HepG2 (cell line): Measurements from ENCODE around the gene ECSIT. TPM values are rescaled to one million over a fixed set of nuclear protein-coding genes. Genes with fewer than 3 reads are reported as not detected.

Experiments used
- ARID4A ChIP-seq: sonication (generic); formaldehyde crosslinking; IDR thresholded peaks from 2 replicates; pipeline ENCODE4 v1.5.0; 2020; ENCODE audit warnings: mild to moderate bottlenecking, missing genetic modification reagents, borderline replicate concordance
- DBP ChIP-seq: sonication (generic); formaldehyde crosslinking; IDR thresholded peaks from 2 replicates; pipeline ENCODE4 v1.4.0; 2020; ENCODE audit warnings: missing genetic modification reagents; ENCODE audit errors: not compliant biosample characterization
- DPF2 ChIP-seq: sonication (generic); formaldehyde crosslinking; IDR thresholded peaks from 2 replicates; pipeline ENCODE4 v1.4.0; 2020; ENCODE audit warnings: mild to moderate bottlenecking, low read depth, missing genetic modification reagents, borderline replicate concordance
- EZH2 ChIP-seq: conservative IDR thresholded peaks from 2 replicates; pipeline ENCODE4 v1.6.1; 2012; ENCODE audit warnings: mild to moderate bottlenecking, low read depth, low read length, moderate library complexity
- GPN1 ChIP-seq: sonication (generic); formaldehyde crosslinking; IDR thresholded peaks from 2 replicates; pipeline ENCODE4 v1.5.1; 2020; ENCODE audit warnings: missing genetic modification reagents, borderline replicate concordance
- NFKBIZ ChIP-seq: IDR thresholded peaks from 2 replicates; pipeline ENCODE4 v1.6.1; 2018; ENCODE audit warnings: missing genetic modification reagents, missing compliant biosample characterization
- PHF5A ChIP-seq: IDR thresholded peaks from one replicate; pipeline ENCODE4 v1.6.1; 2018; ENCODE audit warnings: low read depth, missing genetic modification reagents; ENCODE audit not compliant: unreplicated experiment
- SATB2 ChIP-seq: sonication (generic); formaldehyde crosslinking; IDR thresholded peaks from 2 replicates; pipeline ENCODE4 v1.5.0; 2020; ENCODE audit warnings: missing genetic modification reagents
- SIX1 ChIP-seq: sonication (generic); formaldehyde crosslinking; IDR thresholded peaks from 2 replicates; pipeline ENCODE4 v1.4.0; 2020; ENCODE audit warnings: missing genetic modification reagents, borderline replicate concordance
- SKI ChIP-seq: fragments of 450-650 bp; IDR thresholded peaks from one replicate; pipeline ENCODE4 v1.6.1; 2018; ENCODE audit warnings: mild to moderate bottlenecking; ENCODE audit not compliant: partially characterized antibody
- TBL1XR1 ChIP-seq: fragments of 150-350 bp; IDR thresholded peaks from 2 replicates; pipeline ENCODE4 v1.6.1; 2014; ENCODE audit warnings: borderline replicate concordance, low read length; ENCODE audit not compliant: partially characterized antibody
- TCF12 ChIP-seq, 2 experiments: fragments of 450-650 bp in 1 of 2; sonication (generic) in 1 of 2; formaldehyde crosslinking in 1 of 2; IDR thresholded peaks; 2 replicates each; pipeline versions ENCODE4 v1.6.1 to v1.8.0; 2017 to 2022; ENCODE audit warnings: antibody characterized with exemption in 1 of 2, mild to moderate bottlenecking in 1 of 2, missing genetic modification reagents in 1 of 2, moderate library complexity in 1 of 2
- TRIM24 ChIP-seq: sonication (generic); formaldehyde crosslinking; IDR thresholded peaks from 2 replicates; pipeline ENCODE4 v1.8.0; 2022; ENCODE audit warnings: mild to moderate bottlenecking, missing genetic modification reagents
- ZFP1 ChIP-seq: IDR thresholded peaks from 2 replicates; pipeline ENCODE4 v1.6.1; 2016
- ZMYM2 ChIP-seq: sonication (generic); formaldehyde crosslinking; IDR thresholded peaks from 2 replicates; pipeline ENCODE4 v1.8.0; 2022; ENCODE audit warnings: mild to moderate bottlenecking, missing genetic modification reagents
- ZNF3 ChIP-seq: IDR thresholded peaks from 2 replicates; pipeline ENCODE4 v1.7.0; 2017; ENCODE audit warnings: inconsistent platforms
- ZNF460 ChIP-seq: sonication (generic); formaldehyde crosslinking; IDR thresholded peaks from 2 replicates; pipeline ENCODE4 v1.5.1; 2020; ENCODE audit warnings: missing genetic modification reagents, mild to moderate bottlenecking, borderline replicate concordance
- ZNF644 ChIP-seq: IDR thresholded peaks from 2 replicates; pipeline ENCODE4 v1.6.1; 2016; ENCODE audit warnings: low read depth
- ZNF766 ChIP-seq: sonication (generic); formaldehyde crosslinking; IDR thresholded peaks from 2 replicates; pipeline ENCODE4 v1.5.0; 2020; ENCODE audit warnings: missing genetic modification reagents, borderline replicate concordance
- ZNF775 ChIP-seq: sonication (generic); formaldehyde crosslinking; IDR thresholded peaks from 2 replicates; pipeline ENCODE4 v1.4.0; 2020; ENCODE audit warnings: missing genetic modification reagents, mild to moderate bottlenecking, moderate library complexity, borderline replicate concordance
- ZNF816 ChIP-seq: sonication (generic); formaldehyde crosslinking; IDR thresholded peaks from 2 replicates; pipeline ENCODE4 v1.8.0; 2022; ENCODE audit warnings: missing genetic modification reagents, mild to moderate bottlenecking, borderline replicate concordance
- ZSCAN31 ChIP-seq: sonication (generic); formaldehyde crosslinking; IDR thresholded peaks from 2 replicates; pipeline ENCODE4 v1.5.0; 2020; ENCODE audit warnings: low read depth, mild to moderate bottlenecking, missing genetic modification reagents
- ZZZ3 ChIP-seq: sonication (generic); formaldehyde crosslinking; IDR thresholded peaks from 2 replicates; pipeline ENCODE4 v1.4.0; 2020; ENCODE audit warnings: missing genetic modification reagents, mild to moderate bottlenecking, borderline replicate concordance
- polyA plus RNA-seq, 8 experiments: library from polyadenylated mRNA; depleted of rRNA in 3 of 8; stranded (reverse) in 7 of 8; unstranded in 1 of 8; fragments of >200 nt; fragmentation: Illumina TruSeq in 4 of 8; extraction: Trizol in 4 of 8; gene quantifications; 2 replicates each; pipeline versions ENCODE4 v1.2.1 to v1.2.3, GENCODE V29; 2011 to 2016; ENCODE audit warnings: low read depth in 4 of 8, missing spikeins in 1 of 8, mixed read lengths in 1 of 8; ENCODE audit not compliant: insufficient read depth in 1 of 8
- total RNA-seq, 5 experiments: library from RNA; depleted of rRNA; stranded (reverse); fragments of >200 nt; fragmentation: Illumina TruSeq; extraction: Trizol; gene quantifications; 2 replicates each; pipeline ENCODE4 v1.2.3, GENCODE V29; 2016; ENCODE audit warnings: low read depth in 1 of 5
- TF ChIP-seq, protein P1 (sequence below): sonication (generic); formaldehyde crosslinking; IDR thresholded peaks from 2 replicates; pipeline ENCODE4 v1.4.0; 2020; ENCODE audit warnings: missing genetic modification reagents

Gene ECSIT
- total and polyA plus RNA-seq, 2 of the 13 experiments (the other 11 are each of a cell fraction or from before 2014, with no cell fraction given): 36.4 to 62.3 TPM

DNA sequence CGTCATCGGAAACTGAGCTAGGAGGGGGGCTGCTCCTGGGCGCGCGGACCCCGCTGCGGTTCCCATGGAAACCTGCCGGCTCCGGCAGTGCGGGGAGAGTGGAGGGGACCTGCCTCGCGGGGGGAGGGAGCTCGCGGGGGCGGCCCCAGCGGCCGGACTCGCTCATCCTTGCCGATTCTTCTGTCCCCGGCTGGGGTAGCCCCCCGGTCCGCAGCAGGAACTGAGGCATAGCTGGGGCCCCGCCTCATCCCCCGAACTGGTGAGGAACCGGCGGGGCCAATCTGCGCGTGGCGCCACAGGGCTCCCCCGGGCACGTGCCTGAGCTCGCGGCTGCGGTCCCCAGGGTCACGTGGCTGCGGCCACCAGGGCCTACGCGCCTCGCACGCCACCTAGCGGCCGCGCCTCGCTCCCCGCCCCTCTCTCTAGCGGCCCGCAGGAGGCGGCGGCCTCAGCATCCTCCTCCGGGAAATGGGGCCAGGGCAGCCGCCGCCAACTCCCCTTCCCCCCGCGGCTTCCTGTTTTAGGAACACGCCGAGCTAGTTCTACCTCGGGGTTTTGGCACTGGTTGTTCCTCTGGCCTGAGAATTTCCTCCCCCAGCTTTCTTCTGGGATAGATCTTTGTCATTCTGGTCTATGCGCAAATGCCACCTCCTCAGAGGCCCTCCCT is 46.4 kb downstream of the ECSIT start (continued):
- TF ChIP-seq, protein P1, sequence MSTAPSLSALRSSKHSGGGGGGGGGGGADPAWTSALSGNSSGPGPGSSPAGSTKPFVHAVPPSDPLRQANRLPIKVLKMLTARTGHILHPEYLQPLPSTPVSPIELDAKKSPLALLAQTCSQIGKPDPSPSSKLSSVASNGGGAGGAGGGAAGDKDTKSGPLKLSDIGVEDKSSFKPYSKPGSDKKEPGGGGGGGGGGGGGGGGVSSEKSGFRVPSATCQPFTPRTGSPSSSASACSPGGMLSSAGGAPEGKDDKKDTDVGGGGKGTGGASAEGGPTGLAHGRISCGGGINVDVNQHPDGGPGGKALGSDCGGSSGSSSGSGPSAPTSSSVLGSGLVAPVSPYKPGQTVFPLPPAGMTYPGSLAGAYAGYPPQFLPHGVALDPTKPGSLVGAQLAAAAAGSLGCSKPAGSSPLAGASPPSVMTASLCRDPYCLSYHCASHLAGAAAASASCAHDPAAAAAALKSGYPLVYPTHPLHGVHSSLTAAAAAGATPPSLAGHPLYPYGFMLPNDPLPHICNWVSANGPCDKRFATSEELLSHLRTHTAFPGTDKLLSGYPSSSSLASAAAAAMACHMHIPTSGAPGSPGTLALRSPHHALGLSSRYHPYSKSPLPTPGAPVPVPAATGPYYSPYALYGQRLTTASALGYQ (CRISPR knock-in tag): peak; percentile 62; the same call in 1 of the 2 replicates
- peak; percentile 88 for TF ChIP-seq ZMYM2 (CRISPR knock-in tag)
- TF ChIP-seq EZH2: no peak
- no peak for TF ChIP-seq ZFP1 (CRISPR knock-in tag)
- TF ChIP-seq ZNF644 (CRISPR knock-in tag): no peak
- no peak for TF ChIP-seq ZZZ3 (CRISPR knock-in tag)
- no peak for TF ChIP-seq ZNF460 (CRISPR knock-in tag)
- peak; percentile 53 for TF ChIP-seq DBP (CRISPR knock-in tag)
- TF ChIP-seq TRIM24 (CRISPR knock-in tag): no peak
- TF ChIP-seq SIX1 (CRISPR knock-in tag): no peak
- TF ChIP-seq ZNF775 (CRISPR knock-in tag): no peak
- no peak for TF ChIP-seq SATB2 (CRISPR knock-in tag)
- peak; percentile 17 for TF ChIP-seq SKI
- no peak for TF ChIP-seq GPN1 (CRISPR knock-in tag)
- TF ChIP-seq ZNF816 (CRISPR knock-in tag): no peak
- TF ChIP-seq PHF5A: peak; percentile 55
- TF ChIP-seq ZNF766 (CRISPR knock-in tag): peak; percentile 95
- TF ChIP-seq ZSCAN31 (CRISPR knock-in tag): peak; percentile 91
- no peak for TF ChIP-seq TCF12 (IDR thresholded peaks at IDR 0.05)
- no peak for TF ChIP-seq TCF12 (CRISPR knock-in tag; IDR thresholded peaks at IDR 0.05)
- TF ChIP-seq ARID4A (CRISPR knock-in tag): peak; percentile 72; the same call in 1 of the 2 replicates
- TF ChIP-seq ZNF3: peak; percentile 41; the same call in 1 of the 2 replicates
- no peak for TF ChIP-seq DPF2
- TF ChIP-seq NFKBIZ (CRISPR knock-in tag): 0 out of 2 replicates have a peak, but pooled peaks have one; percentile 37
- TF ChIP-seq TBL1XR1: no peak
